HG03064 (cell line): Measurements from ENCODE around the gene IFIT1B.
A peak's percentile ranks its signal among the peaks of the same experiment; 100 is the strongest.

Source experiments
- ATAC-seq: cut with Tn5 transposase; IDR thresholded peaks from one replicate; pipeline ENCODE4 v1.9.1; 2021; ENCODE audit warnings: low read depth; ENCODE audit not compliant: unreplicated experiment

The IFIT1B gene

GRCh38 chr10:89347701-89348457 lies 30.0 kb upstream of the IFIT1B start:
- no peak for ATAC-seq

- ATAC-seq, result no peak
Measured at GRCh38 chr10:89348481-89348880, 29.4 kb upstream of the IFIT1B start.

GRCh38 chr10:89348975-89349374 lies 28.9 kb upstream of the IFIT1B start:
- no peak for ATAC-seq

- ATAC-seq, result peak; percentile 35
Measured at GRCh38 chr10:89350631-89351315, 27.1 kb upstream of the IFIT1B start.

- ATAC-seq, result peak; percentile 58
Measured at GRCh38 chr10:89351412-89351779, 26.5 kb upstream of the IFIT1B start.

- ATAC-seq, result no peak
Measured at GRCh38 chr10:89351780-89352597, 25.9 kb upstream of the IFIT1B start.

GRCh38 chr10:89352802-89353201 lies 25.1 kb upstream of the IFIT1B start:
- ATAC-seq, result no peak

GRCh38 chr10:89355394-89355931 lies 22.4 kb upstream of the IFIT1B start:
- no peak for ATAC-seq

GRCh38 chr10:89357096-89357495 lies 20.8 kb upstream of the IFIT1B start:
- ATAC-seq, result no peak

- ATAC-seq, result no peak
Measured at GRCh38 chr10:89357975-89358374, 19.9 kb upstream of the IFIT1B start.

- ATAC-seq, result no peak
Measured at GRCh38 chr10:89360157-89360556, 17.7 kb upstream of the IFIT1B start.

- no peak for ATAC-seq
Measured at GRCh38 chr10:89362929-89363328, 14.9 kb upstream of the IFIT1B start.

- ATAC-seq, result no peak
Measured at GRCh38 chr10:89363729-89364442, 14.0 kb upstream of the IFIT1B start.

GRCh38 chr10:89364531-89364930 lies 13.3 kb upstream of the IFIT1B start:
- ATAC-seq, result no peak

GRCh38 chr10:89367529-89367928 lies 10.3 kb upstream of the IFIT1B start:
- peak; percentile 61 for ATAC-seq

- no peak for ATAC-seq
Measured at GRCh38 chr10:89368129-89368528, 9.7 kb upstream of the IFIT1B start.

- no peak for ATAC-seq
Measured at GRCh38 chr10:89369156-89370105, 8.4 kb upstream of the IFIT1B start.

GRCh38 chr10:89371079-89371478 lies 6.8 kb upstream of the IFIT1B start:
- ATAC-seq, result no peak

- ATAC-seq, result no peak
Measured at GRCh38 chr10:89371987-89372386, 5.9 kb upstream of the IFIT1B start.
